ENCODE measurements around the gene TIMP4. TPM values are rescaled to one million over a fixed set of nuclear protein-coding genes. Genes with fewer than 3 reads are reported as not detected.

TIMP4 gene
- polyA plus RNA-seq, 4 donors = 0.42 to 1.4 (median 1.1) TPM

DNA sequence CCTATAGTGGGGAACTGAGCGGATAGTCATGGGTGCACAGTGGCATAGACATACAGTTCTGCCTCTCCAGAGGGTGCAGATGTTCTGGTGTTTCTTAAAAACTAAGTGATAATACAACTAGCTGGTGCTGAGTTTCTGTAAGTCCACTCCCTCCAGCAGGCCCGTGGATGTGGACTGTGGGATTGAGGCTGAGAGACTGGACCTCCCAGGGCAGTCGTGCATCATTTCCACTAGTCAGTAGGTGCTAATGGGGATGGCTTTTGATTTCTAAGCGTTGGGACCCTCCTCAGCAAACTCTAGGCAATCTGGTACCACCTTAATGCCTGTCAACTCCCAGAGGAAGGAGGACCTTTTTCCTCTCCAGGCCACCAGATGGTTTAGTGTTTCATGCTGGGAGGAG lies 27.3 kb upstream of the TIMP4 start:
- no peak for DNase-seq (ENCODE audit: low read depth in 4 of 4, low spot score in 2 of 4)

GRCh38 chr3:12185172-12185710 lies 26.5 kb upstream of the TIMP4 start:
- no peak for DNase-seq (ENCODE audit: low read depth in 4 of 4, low spot score in 2 of 4)

DNA sequence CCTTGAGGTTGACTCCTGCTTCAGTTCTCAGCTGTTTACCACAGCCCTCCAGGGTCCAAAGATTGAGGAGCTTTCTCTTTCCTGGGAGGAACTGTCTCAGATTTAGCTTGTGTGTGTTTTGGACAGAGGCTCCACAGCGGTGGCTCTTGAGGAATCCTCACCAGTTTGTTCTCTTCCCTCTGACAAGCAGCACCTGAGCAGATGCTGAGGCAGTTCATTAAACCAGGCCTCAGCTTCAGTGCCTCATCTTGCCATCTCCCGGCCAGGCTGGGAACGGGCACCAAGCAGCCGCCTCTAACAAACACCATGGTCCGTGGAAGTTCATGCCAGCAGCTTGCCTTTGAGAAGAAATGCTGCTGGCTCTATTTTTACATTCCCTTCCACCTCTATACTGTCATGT lies 25.8 kb upstream of the TIMP4 start:
- DNase-seq (ENCODE audit: low read depth in 4 of 4, low spot score in 2 of 4) = no peak

DNA sequence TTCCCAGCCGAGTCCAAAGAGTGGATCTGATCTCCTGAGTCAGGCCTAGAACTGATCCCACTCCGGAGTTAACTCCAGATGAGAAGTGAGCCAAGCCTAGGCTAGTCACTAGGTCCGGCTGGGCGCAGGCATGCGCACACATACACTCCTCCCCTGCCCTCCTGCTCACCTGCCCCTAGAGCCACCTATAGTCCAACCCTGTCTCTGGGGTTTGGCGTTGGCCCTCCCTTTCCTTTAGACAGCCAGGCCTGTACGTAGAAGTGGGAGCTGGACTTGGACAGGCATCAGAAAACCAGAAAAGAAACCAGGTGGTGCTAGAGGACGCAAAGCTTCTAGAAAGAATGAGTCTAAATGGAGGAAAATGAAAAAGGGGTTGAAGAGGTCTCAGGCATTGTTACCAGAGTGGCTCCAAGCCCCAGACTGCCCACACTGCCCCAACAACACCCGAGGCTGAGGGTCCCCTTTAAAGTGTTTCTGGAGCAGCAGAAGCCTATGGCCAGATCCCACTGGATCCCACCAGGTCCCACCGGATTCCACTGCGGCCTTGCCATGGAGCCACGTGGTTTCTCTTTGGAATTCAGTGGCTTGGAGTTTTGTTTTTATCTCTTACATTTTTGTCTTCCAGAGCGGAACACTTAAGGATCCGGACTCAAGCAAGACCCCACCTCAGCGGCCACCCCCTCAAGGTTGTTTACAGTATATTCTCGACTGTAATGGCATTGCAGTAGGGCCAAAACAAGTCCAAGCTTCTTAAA lies 24.2 kb upstream of the TIMP4 start:
- no peak for DNase-seq (ENCODE audit: low read depth in 4 of 4, low spot score in 2 of 4)

- DNase-seq (ENCODE audit: low read depth in 4 of 4, low spot score in 2 of 4) = no peak
Measured at GRCh38 chr3:12181806-12182205, 23.1 kb upstream of the TIMP4 start.

DNA sequence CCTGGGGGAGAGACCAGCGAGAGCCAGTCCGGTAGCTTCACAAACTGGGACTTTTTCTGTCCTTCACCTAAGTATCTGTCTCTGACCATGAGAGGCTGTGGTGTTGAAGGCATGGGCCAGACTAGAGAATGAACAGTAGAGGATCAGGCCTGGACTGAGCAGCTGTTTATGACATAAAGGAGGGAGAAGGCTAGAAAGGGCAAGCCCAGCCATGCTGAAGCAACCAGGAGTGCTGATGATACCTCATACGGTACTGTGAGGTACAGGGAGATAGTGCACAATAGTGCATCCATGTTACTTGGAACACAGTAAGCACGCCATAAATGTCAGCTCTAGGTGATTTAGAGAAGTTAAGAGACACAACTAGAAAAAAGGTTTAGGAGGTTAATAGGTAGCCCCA lies 22.6 kb upstream of the TIMP4 start:
- no peak for DNase-seq (ENCODE audit: low read depth in 4 of 4, low spot score in 2 of 4)

DNA sequence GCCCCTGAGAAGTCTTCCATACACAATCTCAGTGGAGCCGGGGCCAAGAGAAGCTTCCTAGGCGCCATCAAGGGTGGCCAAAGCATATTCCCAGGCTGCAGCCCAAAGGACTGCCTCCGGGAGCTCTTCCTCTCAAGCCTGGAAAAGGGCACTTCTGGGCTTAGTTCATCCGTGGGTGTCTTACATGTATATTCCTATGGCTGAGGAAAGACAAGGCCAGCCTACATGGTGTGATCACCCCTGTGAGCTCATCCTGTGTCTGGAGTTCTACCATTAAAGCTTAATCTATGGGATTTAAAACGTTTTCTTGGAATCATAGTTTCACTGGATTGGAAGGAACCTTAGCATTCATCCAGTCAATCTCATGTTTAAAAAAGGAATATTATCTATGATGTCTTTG lies 21.9 kb upstream of the TIMP4 start:
- no peak for DNase-seq (ENCODE audit: low read depth in 4 of 4, low spot score in 2 of 4)

GRCh38 chr3:12180218-12180617 lies 21.5 kb upstream of the TIMP4 start:
- DNase-seq (ENCODE audit: low read depth in 4 of 4, low spot score in 2 of 4) = no peak

GRCh38 chr3:12179441-12179840 lies 20.7 kb upstream of the TIMP4 start:
- DNase-seq (ENCODE audit: low read depth in 4 of 4, low spot score in 2 of 4) = no peak

DNA sequence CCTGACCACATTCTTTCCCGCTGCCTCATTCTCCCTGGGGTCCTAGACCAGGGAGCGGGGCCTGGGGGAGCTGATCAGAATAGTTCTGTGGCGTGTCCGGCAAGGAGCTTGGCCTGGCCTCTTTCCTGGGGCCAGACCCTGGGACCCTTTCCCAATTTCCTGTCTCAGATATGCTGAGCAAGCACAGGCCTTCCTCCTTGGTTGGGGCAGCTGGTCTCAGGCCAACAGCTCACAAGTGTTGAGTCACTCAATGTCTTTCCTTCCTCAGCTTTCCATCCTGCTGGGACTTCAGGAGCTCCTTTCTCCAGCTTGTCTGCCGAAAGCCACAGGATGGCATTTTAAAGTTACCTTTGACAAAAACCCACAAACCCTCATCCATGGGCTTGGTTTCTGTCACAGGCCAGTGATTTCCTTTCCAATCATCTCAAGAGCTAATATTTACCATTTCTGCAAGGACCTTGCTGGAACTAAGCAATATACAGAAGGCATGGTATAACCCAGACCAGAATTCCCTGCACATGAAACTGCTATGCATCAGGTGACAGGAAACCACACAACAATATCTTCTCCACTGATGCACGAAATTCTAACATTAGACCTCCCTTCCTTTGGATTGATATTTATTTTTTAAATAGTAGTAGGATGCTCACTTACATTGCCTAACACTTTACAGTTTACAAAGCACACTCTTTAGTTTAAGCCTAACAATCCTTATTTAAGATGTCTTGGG lies 19.5 kb upstream of the TIMP4 start:
- no peak for DNase-seq (ENCODE audit: low read depth in 4 of 4, low spot score in 2 of 4)

- no peak for DNase-seq (ENCODE audit: low read depth in 4 of 4, low spot score in 2 of 4)
Measured at GRCh38 chr3:12177126-12177525, 18.4 kb upstream of the TIMP4 start.

DNA sequence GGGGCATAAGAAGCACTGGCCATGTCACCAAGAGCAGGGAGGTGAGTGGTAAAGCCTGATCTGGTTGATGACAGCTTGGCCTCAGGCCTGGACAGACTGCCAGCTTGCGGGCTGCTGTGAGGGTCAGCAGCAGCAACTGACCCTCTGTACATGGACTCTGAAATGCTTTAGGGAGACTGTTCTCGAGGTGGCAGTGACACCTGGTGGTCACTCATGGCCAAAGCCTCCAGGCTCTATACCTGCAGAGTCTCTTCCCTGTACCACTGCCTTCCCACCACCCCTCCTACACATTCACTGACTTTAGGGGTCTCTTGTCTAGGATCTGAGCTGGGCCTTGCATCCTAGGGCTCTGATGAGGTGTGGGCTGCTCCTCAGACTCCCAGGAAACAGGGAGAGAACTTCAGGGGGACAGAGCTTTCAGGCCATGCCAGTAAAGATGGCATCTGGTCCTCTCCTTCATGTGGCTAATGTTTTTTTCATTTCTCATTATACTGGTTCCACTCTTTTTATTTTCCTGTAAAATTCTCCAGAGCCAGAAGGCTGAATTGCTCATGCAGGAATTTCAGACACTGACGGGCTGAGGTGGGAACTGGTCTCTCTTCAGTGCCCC lies 17.2 kb upstream of the TIMP4 start:
- no peak for DNase-seq (ENCODE audit: low read depth in 4 of 4, low spot score in 2 of 4)

- no peak for DNase-seq (ENCODE audit: low read depth in 4 of 4, low spot score in 2 of 4)
Measured at GRCh38 chr3:12175137-12175593, 16.5 kb upstream of the TIMP4 start.

- no peak for DNase-seq (ENCODE audit: low read depth in 4 of 4, low spot score in 2 of 4)
Measured at GRCh38 chr3:12170207-12170606, 11.5 kb upstream of the TIMP4 start.

- no peak for DNase-seq (ENCODE audit: low read depth in 4 of 4, low spot score in 2 of 4)
Measured at GRCh38 chr3:12165909-12166308, 7.2 kb upstream of the TIMP4 start.

- DNase-seq (ENCODE audit: low read depth in 4 of 4, low spot score in 2 of 4) = no peak
Measured at GRCh38 chr3:12159227-12159601, 502 bp upstream of the TIMP4 start.

GRCh38 chr3:12157026-12157425 lies 1.7 kb downstream of the TIMP4 start:
- DNase-seq (ENCODE audit: low read depth in 4 of 4, low spot score in 2 of 4) = no peak

- no peak for DNase-seq (ENCODE audit: low read depth in 4 of 4, low spot score in 2 of 4)
Measured at GRCh38 chr3:12155828-12156227, 2.9 kb downstream of the TIMP4 start.

GRCh38 chr3:12155264-12155663 lies 3.4 kb downstream of the TIMP4 start:
- no peak for DNase-seq (ENCODE audit: low read depth in 4 of 4, low spot score in 2 of 4)

DNA sequence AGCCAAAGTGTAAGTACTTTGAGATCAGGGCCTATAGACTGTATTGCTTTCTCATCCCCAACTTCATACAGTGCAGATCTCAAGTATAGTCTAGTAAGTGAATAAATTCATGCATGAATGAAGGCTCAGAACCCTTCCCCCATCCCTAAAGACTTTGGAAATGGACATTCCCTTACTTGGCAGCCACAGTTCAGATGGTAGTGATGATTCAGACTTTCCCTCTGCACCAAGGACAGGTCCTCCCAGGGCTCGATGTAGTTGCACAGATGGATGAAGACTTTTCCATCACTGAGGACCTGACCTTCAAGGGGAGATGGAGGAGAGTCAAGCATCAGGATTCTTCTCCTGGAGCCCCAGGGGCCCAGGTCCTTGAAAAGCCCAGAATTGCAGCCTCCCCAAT lies 4.6 kb downstream of the TIMP4 start:
- DNase-seq (ENCODE audit: low read depth in 4 of 4, low spot score in 2 of 4) = no peak

- DNase-seq (ENCODE audit: low read depth in 4 of 4, low spot score in 2 of 4) = no peak
Measured at GRCh38 chr3:12150112-12150511, 8.6 kb downstream of the TIMP4 start.

GRCh38 chr3:12149029-12149428 lies 9.7 kb downstream of the TIMP4 start:
- no peak for DNase-seq (ENCODE audit: low read depth in 4 of 4, low spot score in 2 of 4)

All from left renal cortex interstitium (tissue), 4 donors.